ENCODE measurements around the gene FMO1.

FMO1 gene

DNA sequence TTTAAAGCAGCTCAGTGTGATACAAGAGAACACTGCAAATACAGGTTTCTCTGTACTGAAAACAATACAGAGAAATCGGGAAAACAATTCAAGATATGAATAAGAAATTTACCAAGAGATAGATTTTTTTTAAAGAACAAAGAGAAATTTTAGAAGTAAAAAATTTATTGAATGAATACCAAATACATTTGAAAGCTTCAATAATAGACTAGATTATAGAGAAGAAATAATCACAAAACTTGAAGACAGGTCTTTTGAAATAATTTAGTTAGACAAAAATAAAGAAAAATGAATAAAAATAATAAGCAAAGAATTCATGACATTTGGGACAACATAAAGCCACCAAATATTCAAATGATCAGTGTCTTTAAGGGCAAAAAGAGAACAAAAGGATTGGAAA lies 52.1 kb downstream of the FMO1 start:
- Histone ChIP-seq H3K79me2 (ENCODE audit: low read length) (no peaks in the 10 kb centered on the region), H4K20me1 (ENCODE audit: insufficient read depth, low read length) (no peaks in the 10 kb centered on the region), H3K4me2 (ENCODE audit: low read depth, low read length) (no peak overlapping the region), H3K9me3 (replicated peaks; ENCODE audit: insufficient read depth, low read length) (no peaks in the 10 kb centered on the region), H3K4me1 (ENCODE audit: low read length) (no peaks in the 10 kb centered on the region), H3K27me3 (replicated peaks; ENCODE audit: insufficient read depth, low read length) (no peaks in the 10 kb centered on the region), H3K4me3 (ENCODE audit: low read length) (no peak overlapping the region), H3K9ac (ENCODE audit: low read length) (no peak overlapping the region), H3F3A (ENCODE audit: insufficient read depth, low read length) (no peaks in the 10 kb centered on the region), H3K36me3 (replicated peaks; ENCODE audit: insufficient read depth, low read length) (no peaks in the 10 kb centered on the region), H3K27ac (ENCODE audit: low read length) (no peak overlapping the region), H2AFZ (ENCODE audit: low read length) (no peak overlapping the region), H3K9me2 (replicated peaks; ENCODE audit: insufficient read depth, low read length) (no peaks in the 10 kb centered on the region)
- TF ChIP-seq, protein P1, sequence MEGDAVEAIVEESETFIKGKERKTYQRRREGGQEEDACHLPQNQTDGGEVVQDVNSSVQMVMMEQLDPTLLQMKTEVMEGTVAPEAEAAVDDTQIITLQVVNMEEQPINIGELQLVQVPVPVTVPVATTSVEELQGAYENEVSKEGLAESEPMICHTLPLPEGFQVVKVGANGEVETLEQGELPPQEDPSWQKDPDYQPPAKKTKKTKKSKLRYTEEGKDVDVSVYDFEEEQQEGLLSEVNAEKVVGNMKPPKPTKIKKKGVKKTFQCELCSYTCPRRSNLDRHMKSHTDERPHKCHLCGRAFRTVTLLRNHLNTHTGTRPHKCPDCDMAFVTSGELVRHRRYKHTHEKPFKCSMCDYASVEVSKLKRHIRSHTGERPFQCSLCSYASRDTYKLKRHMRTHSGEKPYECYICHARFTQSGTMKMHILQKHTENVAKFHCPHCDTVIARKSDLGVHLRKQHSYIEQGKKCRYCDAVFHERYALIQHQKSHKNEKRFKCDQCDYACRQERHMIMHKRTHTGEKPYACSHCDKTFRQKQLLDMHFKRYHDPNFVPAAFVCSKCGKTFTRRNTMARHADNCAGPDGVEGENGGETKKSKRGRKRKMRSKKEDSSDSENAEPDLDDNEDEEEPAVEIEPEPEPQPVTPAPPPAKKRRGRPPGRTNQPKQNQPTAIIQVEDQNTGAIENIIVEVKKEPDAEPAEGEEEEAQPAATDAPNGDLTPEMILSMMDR (IDR thresholded peaks at IDR 0.05; ENCODE audit: low read length): no peak
- TF ChIP-seq EZH2 (optimal IDR thresholded peaks at IDR 0.05; ENCODE audit: low read depth, low read length) (no peak), EZH2phosphoT487 (IDR thresholded peaks at IDR 0.05; ENCODE audit: low read length) (no peak)
- no peak for DNase-seq

DNA sequence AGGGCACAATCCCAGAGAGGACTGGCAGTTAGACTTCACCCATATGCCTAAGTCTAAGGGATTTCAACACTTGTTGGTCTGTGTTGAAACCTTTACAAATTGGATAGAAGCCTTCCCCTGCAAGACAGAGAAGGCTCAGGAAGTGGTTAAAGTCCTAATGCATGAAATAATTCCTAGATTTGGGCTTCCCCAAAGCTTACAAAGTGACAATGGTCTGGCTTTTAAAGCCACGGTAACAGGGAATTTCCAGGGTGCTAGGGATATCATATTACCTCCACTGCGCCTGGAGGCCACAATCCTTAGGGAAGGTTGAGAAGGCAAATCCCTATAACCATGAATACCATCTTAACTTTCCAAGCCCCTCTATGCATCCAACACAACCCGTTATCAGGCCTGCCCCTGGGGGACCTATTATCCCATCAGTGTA lies 62.4 kb downstream of the FMO1 start:
- peaks cover 10% of the 10 kb centered on the region for H3K4me1 ChIP-seq (ENCODE audit: low read length)
- no peak overlapping the region for H3K4me2 ChIP-seq (ENCODE audit: low read depth, low read length)
- H3K79me2 ChIP-seq (ENCODE audit: low read length): no peaks in the 10 kb centered on the region
- no peak overlapping the region for H3K9ac ChIP-seq (ENCODE audit: low read length)
- DNase-seq: no peak
- no peaks in the 10 kb centered on the region for H3K9me2 ChIP-seq (replicated peaks; ENCODE audit: insufficient read depth, low read length)
- no peak overlapping the region for H2AFZ ChIP-seq (ENCODE audit: low read length)
- TF ChIP-seq, protein P1 (IDR thresholded peaks at IDR 0.05; ENCODE audit: low read length): no peak
- TF ChIP-seq EZH2phosphoT487 (IDR thresholded peaks at IDR 0.05; ENCODE audit: low read length): no peak
- no peak for TF ChIP-seq EZH2 (optimal IDR thresholded peaks at IDR 0.05; ENCODE audit: low read depth, low read length)
- H3K27me3 ChIP-seq (replicated peaks; ENCODE audit: insufficient read depth, low read length): no peaks in the 10 kb centered on the region
- H3K27ac ChIP-seq (ENCODE audit: low read length): no peak overlapping the region
- H4K20me1 ChIP-seq (ENCODE audit: insufficient read depth, low read length): no peaks in the 10 kb centered on the region
- H3K9me3 ChIP-seq (replicated peaks; ENCODE audit: insufficient read depth, low read length): no peaks in the 10 kb centered on the region
- no peak overlapping the region for H3K4me3 ChIP-seq (ENCODE audit: low read length)
- no peaks in the 10 kb centered on the region for H3K36me3 ChIP-seq (replicated peaks; ENCODE audit: insufficient read depth, low read length)
- peaks cover 6% of the 10 kb centered on the region; the same call in 1 of the 2 replicates for H3F3A ChIP-seq (ENCODE audit: insufficient read depth, low read length)

DNA sequence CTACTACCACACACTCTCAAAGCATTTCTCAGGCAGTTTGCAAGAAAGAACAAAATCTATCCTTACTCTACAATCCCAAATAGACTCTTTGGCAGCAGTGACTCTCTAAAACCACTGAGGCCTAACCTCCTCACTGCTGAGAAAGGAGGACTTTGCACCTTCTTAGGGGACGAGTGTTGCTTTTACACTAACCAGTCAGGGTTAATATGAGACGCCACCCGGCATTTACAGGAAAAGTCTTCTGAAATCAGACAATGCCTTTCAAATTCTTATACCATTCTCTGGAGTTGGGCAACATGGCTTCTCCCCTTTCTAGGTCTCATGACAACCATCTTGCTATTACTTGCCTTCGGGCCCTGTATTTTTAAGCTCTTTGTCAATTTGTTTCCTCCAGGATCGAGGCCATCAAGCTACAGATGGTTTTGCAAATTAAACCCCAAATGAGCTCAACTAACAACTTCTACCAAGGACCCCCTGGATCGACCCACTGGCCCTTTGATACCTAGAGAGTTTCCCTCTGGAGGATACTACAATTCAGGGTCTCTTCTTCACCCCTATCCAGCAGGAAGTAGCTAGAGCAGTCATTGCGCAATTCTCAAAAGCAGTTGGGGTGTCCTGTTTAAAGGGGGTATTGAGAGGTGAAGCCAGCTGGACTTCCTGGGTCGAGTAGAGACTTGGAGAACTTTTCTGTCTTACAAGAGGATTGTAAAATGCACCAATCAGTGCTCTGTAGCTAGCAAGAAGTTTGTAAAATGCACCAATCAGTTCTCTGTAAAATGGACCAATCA lies 63.7 kb downstream of the FMO1 start:
- Histone ChIP-seq H3K4me1 (ENCODE audit: low read length) (peaks cover 10% of the 10 kb centered on the region), H3K79me2 (ENCODE audit: low read length) (no peaks in the 10 kb centered on the region), H3F3A (ENCODE audit: insufficient read depth, low read length) (peaks cover 6% of the 10 kb centered on the region; the same call in 1 of the 2 replicates), H3K27ac (ENCODE audit: low read length) (no peak overlapping the region), H2AFZ (ENCODE audit: low read length) (no peak overlapping the region), H3K9me2 (replicated peaks; ENCODE audit: insufficient read depth, low read length) (no peaks in the 10 kb centered on the region), H3K4me3 (ENCODE audit: low read length) (no peak overlapping the region), H3K27me3 (replicated peaks; ENCODE audit: insufficient read depth, low read length) (no peaks in the 10 kb centered on the region), H3K4me2 (ENCODE audit: low read depth, low read length) (no peak overlapping the region), H4K20me1 (ENCODE audit: insufficient read depth, low read length) (no peaks in the 10 kb centered on the region), H3K9ac (ENCODE audit: low read length) (no peak overlapping the region), H3K9me3 (replicated peaks; ENCODE audit: insufficient read depth, low read length) (no peaks in the 10 kb centered on the region), H3K36me3 (replicated peaks; ENCODE audit: insufficient read depth, low read length) (no peaks in the 10 kb centered on the region)
- no peak for DNase-seq
- TF ChIP-seq EZH2phosphoT487 (IDR thresholded peaks at IDR 0.05; ENCODE audit: low read length) (no peak), EZH2 (optimal IDR thresholded peaks at IDR 0.05; ENCODE audit: low read depth, low read length) (no peak)
- TF ChIP-seq, protein P1 (IDR thresholded peaks at IDR 0.05; ENCODE audit: low read length): no peak

All from MM.1S (cell line).